ENCODE results near the gene FMO2. TPM values are rescaled to one million over a fixed set of nuclear protein-coding genes. Genes with fewer than 3 reads are reported as not detected.

FMO2 gene
- total RNA-seq, 1 donor from 2014 or later = not detected

- Histone ChIP-seq H3K4me1 (ENCODE audit: insufficient read depth, low read length) (peaks cover 12% of the 10 kb centered on the region), H3K9ac (ENCODE audit: low read length) (peak overlapping the region; percentile 86), H3K4me2 (ENCODE audit: low read length) (peak overlapping the region; percentile 99), H3K79me2 (ENCODE audit: insufficient read depth, low read length) (no peaks in the 10 kb centered on the region), H3K36me3 (ENCODE audit: insufficient read depth, low read length) (no peaks in the 10 kb centered on the region), H3K9me3 (ENCODE audit: insufficient read depth, low read depth, low read length) (no peaks in the 10 kb centered on the region), H3K4me3 (ENCODE audit: insufficient read depth, low read depth, low read length) (peak overlapping the region; percentile 72), H3K27ac (ENCODE audit: low read depth, low read length) (peak overlapping the region; percentile 57), H3K27me3 (ENCODE audit: insufficient read depth, low read length) (peaks cover 2% of the 10 kb centered on the region), H2AFZ (ENCODE audit: low read depth, low read length) (peak overlapping the region; percentile 95), H4K20me1 (ENCODE audit: insufficient read depth, low read length) (no peaks in the 10 kb centered on the region)
- Mint-ChIP-seq H3K27me3 (ENCODE audit: low read depth, unreplicated experiment) (no peaks in the 10 kb centered on the region), H3K27ac (ENCODE audit: unreplicated experiment) (peak overlapping the region; percentile 56), H3K36me3 (ENCODE audit: low read depth, unreplicated experiment) (no peaks in the 10 kb centered on the region), H3K4me3 (ENCODE audit: unreplicated experiment) (peak overlapping the region; percentile 86), H3K9me3 (ENCODE audit: unreplicated experiment) (no peaks in the 10 kb centered on the region), H3K4me1 (ENCODE audit: low read depth, unreplicated experiment) (peaks cover 30% of the 10 kb centered on the region)
- FAIRE-seq (no peak), DNase-seq (ENCODE audit: low read depth) (peak; percentile 35)
- no peak for TF ChIP-seq EZH2 (IDR thresholded peaks at IDR 0.05; ENCODE audit: insufficient read depth, low read length)
- peak; percentile 63 for TF ChIP-seq CTCF (IDR thresholded peaks at IDR 0.05; ENCODE audit: insufficient read depth, low read depth, low read length)
Observed at GRCh38 chr1:171251042-171251951, 66.2 kb downstream of the FMO2 start.

DNA sequence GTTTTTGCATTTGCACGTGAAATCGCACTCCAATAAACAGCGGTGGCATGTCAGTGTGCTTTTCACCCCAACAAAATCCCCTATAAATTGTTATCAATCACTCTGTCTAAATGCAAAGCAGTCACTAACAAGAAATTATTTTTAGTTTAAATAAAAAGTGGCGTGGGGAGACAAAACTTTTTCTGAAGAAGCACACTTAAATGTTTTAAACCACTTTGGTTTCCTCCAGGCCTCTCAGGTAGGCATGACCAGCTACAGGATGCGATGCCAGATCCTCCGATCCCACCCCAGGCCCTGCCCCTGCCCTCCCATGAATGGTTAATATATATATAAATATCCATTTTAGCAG is 66.8 kb downstream of the FMO2 start:
- peak overlapping the region; percentile 72 for H3K4me3 ChIP-seq (ENCODE audit: insufficient read depth, low read depth, low read length)
- DNase-seq (ENCODE audit: low read depth) (no peak), FAIRE-seq (no peak)
- H4K20me1 ChIP-seq (ENCODE audit: insufficient read depth, low read length) = no peaks in the 10 kb centered on the region
- Mint-ChIP-seq H3K9me3 (ENCODE audit: unreplicated experiment) (no peaks in the 10 kb centered on the region), H3K4me1 (ENCODE audit: low read depth, unreplicated experiment) (peaks cover 30% of the 10 kb centered on the region), H3K36me3 (ENCODE audit: low read depth, unreplicated experiment) (no peaks in the 10 kb centered on the region), H3K4me3 (ENCODE audit: unreplicated experiment) (peak overlapping the region; percentile 86), H3K27ac (ENCODE audit: unreplicated experiment) (no peak overlapping the region), H3K27me3 (ENCODE audit: low read depth, unreplicated experiment) (no peaks in the 10 kb centered on the region)
- peaks cover 12% of the 10 kb centered on the region for H3K4me1 ChIP-seq (ENCODE audit: insufficient read depth, low read length)
- H3K27me3 ChIP-seq (ENCODE audit: insufficient read depth, low read length) = peaks cover 2% of the 10 kb centered on the region
- H2AFZ ChIP-seq (ENCODE audit: low read depth, low read length) = peak overlapping the region; percentile 95
- peak overlapping the region; percentile 99 for H3K4me2 ChIP-seq (ENCODE audit: low read length)
- H3K36me3 ChIP-seq (ENCODE audit: insufficient read depth, low read length) = no peaks in the 10 kb centered on the region
- TF ChIP-seq EZH2 (IDR thresholded peaks at IDR 0.05; ENCODE audit: insufficient read depth, low read length) = no peak
- TF ChIP-seq CTCF (IDR thresholded peaks at IDR 0.05; ENCODE audit: insufficient read depth, low read depth, low read length) = no peak
- H3K9ac ChIP-seq (ENCODE audit: low read length) = peak overlapping the region; percentile 86
- no peaks in the 10 kb centered on the region for H3K79me2 ChIP-seq (ENCODE audit: insufficient read depth, low read length)
- no peak overlapping the region for H3K27ac ChIP-seq (ENCODE audit: low read depth, low read length)
- no peaks in the 10 kb centered on the region for H3K9me3 ChIP-seq (ENCODE audit: insufficient read depth, low read depth, low read length)

- H3K36me3 Mint-ChIP-seq (ENCODE audit: low read depth, unreplicated experiment) = no peaks in the 10 kb centered on the region
- no peaks in the 10 kb centered on the region for H3K27me3 Mint-ChIP-seq (ENCODE audit: low read depth, unreplicated experiment)
- no peaks in the 10 kb centered on the region for H3K9me3 Mint-ChIP-seq (ENCODE audit: unreplicated experiment)
- Histone ChIP-seq H3K27ac (ENCODE audit: low read depth, low read length) (no peak overlapping the region), H3K4me2 (ENCODE audit: low read length) (no peak overlapping the region), H3K9me3 (ENCODE audit: insufficient read depth, low read depth, low read length) (no peaks in the 10 kb centered on the region), H3K9ac (ENCODE audit: low read length) (no peak overlapping the region), H4K20me1 (ENCODE audit: insufficient read depth, low read length) (no peaks in the 10 kb centered on the region), H3K4me3 (ENCODE audit: insufficient read depth, low read depth, low read length) (no peak overlapping the region), H3K36me3 (ENCODE audit: insufficient read depth, low read length) (no peaks in the 10 kb centered on the region), H2AFZ (ENCODE audit: low read depth, low read length) (no peak overlapping the region), H3K27me3 (ENCODE audit: insufficient read depth, low read length) (peaks cover 2% of the 10 kb centered on the region), H3K79me2 (ENCODE audit: insufficient read depth, low read length) (no peaks in the 10 kb centered on the region), H3K4me1 (ENCODE audit: insufficient read depth, low read length) (peaks cover 12% of the 10 kb centered on the region)
- no peak for FAIRE-seq
- no peak overlapping the region for H3K4me3 Mint-ChIP-seq (ENCODE audit: unreplicated experiment)
- TF ChIP-seq EZH2 (IDR thresholded peaks at IDR 0.05; ENCODE audit: insufficient read depth, low read length) (no peak), CTCF (IDR thresholded peaks at IDR 0.05; ENCODE audit: insufficient read depth, low read depth, low read length) (no peak)
- peaks cover 27% of the 10 kb centered on the region for H3K4me1 Mint-ChIP-seq (ENCODE audit: low read depth, unreplicated experiment)
- no peak for DNase-seq (ENCODE audit: low read depth)
- H3K27ac Mint-ChIP-seq (ENCODE audit: unreplicated experiment) = no peak overlapping the region
Observed at GRCh38 chr1:171252482-171252881, 67.4 kb downstream of the FMO2 start.
